HG03060 (cell line): ENCODE measurements around the gene HOXD8.

Experiments used
- ATAC-seq: cut with Tn5 transposase; IDR thresholded peaks from one replicate; pipeline ENCODE4 v1.9.1; 2021; ENCODE audit warnings: low read depth, moderate number of reproducible peaks; ENCODE audit not compliant: unreplicated experiment

Gene HOXD8

GRCh38 chr2:176171351-176172006 lies 42.0 kb downstream of the HOXD8 start:
- ATAC-seq: no peak

GRCh38 chr2:176172007-176172894 lies 42.7 kb downstream of the HOXD8 start:
- no peak for ATAC-seq

GRCh38 chr2:176172895-176173566 lies 43.5 kb downstream of the HOXD8 start:
- no peak for ATAC-seq

GRCh38 chr2:176173567-176174381 lies 44.3 kb downstream of the HOXD8 start:
- no peak for ATAC-seq

- ATAC-seq: no peak
These were observed 44.9 kb downstream of the HOXD8 start for GRCh38 chr2:176174382-176174823.

- ATAC-seq: no peak
These were observed 45.6 kb downstream of the HOXD8 start for GRCh38 chr2:176174824-176175708.

- ATAC-seq: no peak
These were observed 46.5 kb downstream of the HOXD8 start for GRCh38 chr2:176175709-176176607.

GRCh38 chr2:176177580-176178037 lies 48.1 kb downstream of the HOXD8 start:
- ATAC-seq: no peak

- no peak for ATAC-seq
These were observed 48.7 kb downstream of the HOXD8 start for GRCh38 chr2:176178038-176178756.

GRCh38 chr2:176178757-176179295 lies 49.3 kb downstream of the HOXD8 start:
- no peak for ATAC-seq

- no peak for ATAC-seq
These were observed 52.0 kb downstream of the HOXD8 start for GRCh38 chr2:176181551-176181950.
